HepG2 (cell line): ENCODE results near the gene ZPR1. TPM values are rescaled to one million over a fixed set of nuclear protein-coding genes. Genes with fewer than 3 reads are reported as not detected.

Source experiments
- ATAC-seq: fragments of 200-7000 bp; cut with Tn5 transposase; 3 replicates; pipeline ENCODE4 v1.9.1; 2020; ENCODE audit warnings: mild to moderate bottlenecking, moderate library complexity
- BruUV-seq: library from RNA; stranded (reverse); fragments of 400-500 nt; replicated peaks from 2 replicates; lab custom pipeline; 2021; lab: Mats Ljungman, UMichigan
- CTCF ChIA-PET: fragments of 300-600 bp; formaldehyde crosslinking; extraction: SDS; loops from one replicate; lab custom pipeline; 2021; ENCODE audit warnings: low total read pairs, inconsistent platforms, low intra/inter-chr PET ratio; lab: Yijun Ruan, JAX
- POLR2A ChIA-PET: fragments of 350-600 bp; sonication (Branson Sonifier 250); formaldehyde crosslinking; loops from one replicate; lab custom pipeline; 2020; ENCODE audit warnings: antibody characterized with exemption, inconsistent platforms; lab: Yijun Ruan, JAX
- DNase-seq: peaks from one replicate; pipeline ENCODE4 v3.0.0-alpha.2; 2015; ENCODE audit warnings: low spot score
- FAIRE-seq: peaks from 3 replicates; lab custom pipeline; 2011; peaks lifted over from hg19 to GRCh38; lab: Jason Lieb, UNC
- H2AFZ ChIP-seq: one replicate; pipeline ENCODE4 v1.6.1; 2011; ENCODE audit warnings: low read length, inconsistent platforms
- H3K27ac ChIP-seq: fragments of 300-600 bp; 3 replicates; pipeline ENCODE4 v1.8.0; 2011; ENCODE audit warnings: mixed run types, mild to moderate bottlenecking, mixed read lengths, low read length, inconsistent platforms; ENCODE audit not compliant: insufficient read depth; ENCODE audit errors: extremely low read length
- H3K27me3 ChIP-seq, 2 experiments: fragments of 200-600 bp in 1 of 2; 2 replicates in 1 of 2; 3 replicates in 1 of 2; pipeline versions ENCODE4 v1.6.0 to v1.8.0; 2011; ENCODE audit warnings: low read length in 2 of 2, mild to moderate bottlenecking in 2 of 2, moderate library complexity in 2 of 2, inconsistent platforms in 1 of 2; ENCODE audit not compliant: insufficient read depth in 2 of 2, control insufficient read depth in 1 of 2
- H3K36me3 ChIP-seq, 2 experiments: fragments of 200-600 bp in 1 of 2; replicated peaks in 1 of 2; 2 replicates in 1 of 2; 3 replicates in 1 of 2; pipeline versions ENCODE4 v1.5.1 to v1.8.0; 2011; ENCODE audit warnings: low read length in 2 of 2, inconsistent platforms in 1 of 2; ENCODE audit not compliant: insufficient read depth in 2 of 2, control insufficient read depth in 1 of 2
- H3K4me1 ChIP-seq: 2 replicates; pipeline ENCODE4 v1.5.1; 2012; ENCODE audit warnings: low read length, inconsistent platforms; ENCODE audit not compliant: insufficient read depth
- H3K4me2 ChIP-seq: 2 replicates; pipeline ENCODE4 v1.6.0; 2011; ENCODE audit warnings: low read depth, low read length, inconsistent platforms
- H3K4me3 ChIP-seq, 3 experiments: fragments of 200-600 bp in 1 of 3; sonication (generic), shearing (Covaris generic) in 1 of 3; replicated peaks in 1 of 3; 2 replicates each; pipeline ENCODE4 v1.5.1; 2011 to 2016; ENCODE audit warnings: low read length in 3 of 3, inconsistent platforms in 2 of 3, low read depth in 2 of 3, mild to moderate bottlenecking in 2 of 3, control low read depth in 1 of 3, mixed read lengths in 1 of 3; ENCODE audit not compliant: insufficient read depth in 1 of 3
- H3K79me2 ChIP-seq: one replicate; pipeline ENCODE4 v1.6.1; 2011; ENCODE audit warnings: low read length, inconsistent platforms; ENCODE audit not compliant: insufficient read depth
- H3K9ac ChIP-seq: 2 replicates; pipeline ENCODE4 v1.6.0; 2011; ENCODE audit warnings: mild to moderate bottlenecking, low read depth, low read length, inconsistent platforms; ENCODE audit not compliant: insufficient read depth
- H3K9me3 ChIP-seq: 2 replicates; pipeline ENCODE4 v1.5.1; 2012; ENCODE audit warnings: mild to moderate bottlenecking, low read length
- H4K20me1 ChIP-seq: 2 replicates; pipeline ENCODE4 v1.6.0; 2011; ENCODE audit warnings: inconsistent platforms, mild to moderate bottlenecking, low read length, moderate library complexity; ENCODE audit not compliant: insufficient read depth
- ATF6 ChIP-seq: sonication (generic); formaldehyde crosslinking; conservative IDR thresholded peaks from 2 replicates; pipeline ENCODE4 v1.4.0; 2020; ENCODE audit warnings: missing genetic modification reagents
- ATRX ChIP-seq: sonication (generic); formaldehyde crosslinking; IDR thresholded peaks from 2 replicates; pipeline ENCODE4 v1.4.0; 2020; ENCODE audit warnings: missing genetic modification reagents, borderline replicate concordance
- KMT2B ChIP-seq: IDR thresholded peaks from 2 replicates; pipeline ENCODE4 v1.6.1; 2016; ENCODE audit warnings: missing genetic modification reagents, missing compliant biosample characterization
- NFAT5 ChIP-seq: sonication (generic); formaldehyde crosslinking; IDR thresholded peaks from 2 replicates; pipeline ENCODE4 v1.4.0; 2020; ENCODE audit warnings: missing genetic modification reagents
- NONO ChIP-seq, 2 experiments: fragments of 450-650 bp in 1 of 2; sonication (generic) in 1 of 2; formaldehyde crosslinking in 1 of 2; IDR thresholded peaks in 1 of 2; conservative IDR thresholded peaks in 1 of 2; 2 replicates each; pipeline versions ENCODE4 v1.6.1 to v1.8.0; 2017 to 2022; ENCODE audit warnings: mild to moderate bottlenecking in 1 of 2, missing genetic modification reagents in 1 of 2, moderate library complexity in 1 of 2
- NR0B2 ChIP-seq: sonication (generic); formaldehyde crosslinking; IDR thresholded peaks from 2 replicates; pipeline ENCODE4 v1.4.0; 2020; ENCODE audit warnings: mild to moderate bottlenecking, missing genetic modification reagents
- WGBS: methylation state at CpG from one replicate; pipeline ENCODE4 v1.1.6; 2017; ENCODE audit warnings: low lambda C conversion rate; 5-methylcytosine and 5-hydroxymethylcytosine counted together
- in situ Hi-C: cut with HindIII; loops from 2 replicates; pipeline ENCODE4 v1.10.0; 2017; ENCODE audit warnings: low pct_unique_long_range_greater_than_20kb; ENCODE audit not compliant: extremely low pct_ligation_motif_present
- intact Hi-C: fragments of 100-400 bp; cut with micrococcal nuclease; formaldehyde crosslinking; loops from one replicate; pipeline ENCODE4 v1.10.0; 2022; ENCODE audit not compliant: unreplicated experiment
- polyA plus RNA-seq, 8 experiments: library from polyadenylated mRNA; depleted of rRNA in 3 of 8; stranded (reverse) in 7 of 8; unstranded in 1 of 8; fragments of >200 nt; fragmentation: Illumina TruSeq in 4 of 8; extraction: Trizol in 4 of 8; gene quantifications; 2 replicates each; pipeline versions ENCODE4 v1.2.1 to v1.2.3, GENCODE V29; 2011 to 2016; ENCODE audit warnings: low read depth in 4 of 8, missing spikeins in 1 of 8, mixed read lengths in 1 of 8; ENCODE audit not compliant: insufficient read depth in 1 of 8
- total RNA-seq, 5 experiments: library from RNA; depleted of rRNA; stranded (reverse); fragments of >200 nt; fragmentation: Illumina TruSeq; extraction: Trizol; gene quantifications; 2 replicates each; pipeline ENCODE4 v1.2.3, GENCODE V29; 2016; ENCODE audit warnings: low read depth in 1 of 5
- TF ChIP-seq, protein P1 (sequence below): sonication (generic); formaldehyde crosslinking; IDR thresholded peaks from 2 replicates; pipeline ENCODE4 v1.4.0; 2020; ENCODE audit warnings: missing genetic modification reagents
- TF ChIP-seq, protein P2 (sequence below): sonication (generic); formaldehyde crosslinking; IDR thresholded peaks from 2 replicates; pipeline ENCODE4 v1.4.0; 2020; ENCODE audit warnings: missing genetic modification reagents

Gene ZPR1
- total and polyA plus RNA-seq, 2 of the 13 experiments (the other 11 are each of a cell fraction or from before 2014, with no cell fraction given): 40.0 to 79.3 TPM

GRCh38 chr11:116729501-116730240 is 58.2 kb downstream of the ZPR1 start:
- DNase-seq: no peak
- no peaks in the 10 kb centered on the region for H4K20me1 ChIP-seq
- H3K9ac ChIP-seq: no peak overlapping the region
- FAIRE-seq: no peak
- H2AFZ ChIP-seq: no peak overlapping the region
- TF ChIP-seq NFAT5 (CRISPR knock-in tag) (no peak), ATF6 (CRISPR knock-in tag) (no peak), ATRX (CRISPR knock-in tag) (no peak), NR0B2 (no peak), KMT2B (CRISPR knock-in tag) (no peak), NONO (IDR thresholded peaks at IDR 0.05) (no peak), NONO (CRISPR knock-in tag; conservative IDR thresholded peaks at IDR 0.05) (no peak)
- TF ChIP-seq, protein P1, sequence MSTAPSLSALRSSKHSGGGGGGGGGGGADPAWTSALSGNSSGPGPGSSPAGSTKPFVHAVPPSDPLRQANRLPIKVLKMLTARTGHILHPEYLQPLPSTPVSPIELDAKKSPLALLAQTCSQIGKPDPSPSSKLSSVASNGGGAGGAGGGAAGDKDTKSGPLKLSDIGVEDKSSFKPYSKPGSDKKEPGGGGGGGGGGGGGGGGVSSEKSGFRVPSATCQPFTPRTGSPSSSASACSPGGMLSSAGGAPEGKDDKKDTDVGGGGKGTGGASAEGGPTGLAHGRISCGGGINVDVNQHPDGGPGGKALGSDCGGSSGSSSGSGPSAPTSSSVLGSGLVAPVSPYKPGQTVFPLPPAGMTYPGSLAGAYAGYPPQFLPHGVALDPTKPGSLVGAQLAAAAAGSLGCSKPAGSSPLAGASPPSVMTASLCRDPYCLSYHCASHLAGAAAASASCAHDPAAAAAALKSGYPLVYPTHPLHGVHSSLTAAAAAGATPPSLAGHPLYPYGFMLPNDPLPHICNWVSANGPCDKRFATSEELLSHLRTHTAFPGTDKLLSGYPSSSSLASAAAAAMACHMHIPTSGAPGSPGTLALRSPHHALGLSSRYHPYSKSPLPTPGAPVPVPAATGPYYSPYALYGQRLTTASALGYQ (CRISPR knock-in tag): no peak
- TF ChIP-seq, protein P2, sequence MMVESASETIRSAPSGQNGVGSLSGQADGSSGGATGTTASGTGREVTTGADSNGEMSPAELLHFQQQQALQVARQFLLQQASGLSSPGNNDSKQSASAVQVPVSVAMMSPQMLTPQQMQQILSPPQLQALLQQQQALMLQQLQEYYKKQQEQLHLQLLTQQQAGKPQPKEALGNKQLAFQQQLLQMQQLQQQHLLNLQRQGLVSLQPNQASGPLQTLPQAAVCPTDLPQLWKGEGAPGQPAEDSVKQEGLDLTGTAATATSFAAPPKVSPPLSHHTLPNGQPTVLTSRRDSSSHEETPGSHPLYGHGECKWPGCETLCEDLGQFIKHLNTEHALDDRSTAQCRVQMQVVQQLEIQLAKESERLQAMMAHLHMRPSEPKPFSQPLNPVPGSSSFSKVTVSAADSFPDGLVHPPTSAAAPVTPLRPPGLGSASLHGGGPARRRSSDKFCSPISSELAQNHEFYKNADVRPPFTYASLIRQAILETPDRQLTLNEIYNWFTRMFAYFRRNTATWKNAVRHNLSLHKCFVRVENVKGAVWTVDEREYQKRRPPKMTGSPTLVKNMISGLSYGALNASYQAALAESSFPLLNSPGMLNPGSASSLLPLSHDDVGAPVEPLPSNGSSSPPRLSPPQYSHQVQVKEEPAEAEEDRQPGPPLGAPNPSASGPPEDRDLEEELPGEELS (CRISPR knock-in tag): no peak
- no TSS peak for BruUV-seq
- H3K4me2 ChIP-seq: no peak overlapping the region
- CTCF ChIA-PET: no interaction called here
- H3K27me3 ChIP-seq: peaks cover 2 to 65% of the 10 kb centered on the region in 2 experiments; a peak in 3 of 5 replicates
- no peak overlapping the region for H3K27ac ChIP-seq
- 62% methylated on average over 6 of the region's 8 CpGs for whole genome bisulfite sequencing
- in situ Hi-C loops (no loop called here), intact Hi-C loops (no loop called here)
- POLR2A ChIA-PET: no interaction called here
- H3K36me3 ChIP-seq: no peaks in the 10 kb centered on the region
- H3K4me3 ChIP-seq: no peak overlapping the region
- no peak for ATAC-seq
- H3K79me2 ChIP-seq: no peaks in the 10 kb centered on the region
- peaks cover 25% of the 10 kb centered on the region for H3K4me1 ChIP-seq
- no peaks in the 10 kb centered on the region for H3K9me3 ChIP-seq
